ENCODE measurements around the gene PKP1. TPM values are rescaled to one million over a fixed set of nuclear protein-coding genes. Genes with fewer than 3 reads are reported as not detected.

Gene PKP1
- polyA plus RNA-seq, 1 experiment: 0.05 TPM

- Histone ChIP-seq H3K27me3 (ENCODE audit: control insufficient read depth, insufficient read depth, low read length) (peaks cover 5% of the 10 kb centered on the region), H3K36me3 (ENCODE audit: control insufficient read depth, insufficient read depth, low read length) (no peaks in the 10 kb centered on the region), H3K4me3 (ENCODE audit: low read depth, low read length) (no peak overlapping the region)
- no peak for TF ChIP-seq CTCF (IDR thresholded peaks at IDR 0.05; ENCODE audit: insufficient read depth, low read depth, low read length)
- no peak for DNase-seq (ENCODE audit: low read depth)
- ChIA-PET CTCF (interaction anchor here (1.8 to 5.7 kb wide), 2 partner anchors 19 to 73 kb away, joined by 5 to 43 read pairs; no protein-coding TSS in a partner anchor), POLR2A (no interaction called here)
Observed at GRCh38 chr1:201327687-201328240, 44.5 kb downstream of the PKP1 start.

GRCh38 chr1:201328576-201328975, 45.3 kb downstream of the PKP1 start:
- TF ChIP-seq CTCF (IDR thresholded peaks at IDR 0.05; ENCODE audit: insufficient read depth, low read depth, low read length): no peak
- no peak overlapping the region for H3K4me3 ChIP-seq (ENCODE audit: low read depth, low read length)
- H3K36me3 ChIP-seq (ENCODE audit: control insufficient read depth, insufficient read depth, low read length): no peaks in the 10 kb centered on the region
- ChIA-PET POLR2A (no interaction called here), CTCF (interaction anchor here (5.7 kb wide), 1 partner anchor 18 kb away, joined by 43 read pairs; no protein-coding TSS in a partner anchor)
- no peak for DNase-seq (ENCODE audit: low read depth)
- H3K27me3 ChIP-seq (ENCODE audit: control insufficient read depth, insufficient read depth, low read length): peaks cover 7% of the 10 kb centered on the region

- no peak for DNase-seq (ENCODE audit: low read depth)
- Histone ChIP-seq H3K4me3 (ENCODE audit: low read depth, low read length) (no peak overlapping the region), H3K36me3 (ENCODE audit: control insufficient read depth, insufficient read depth, low read length) (no peaks in the 10 kb centered on the region), H3K27me3 (ENCODE audit: control insufficient read depth, insufficient read depth, low read length) (peaks cover 9% of the 10 kb centered on the region)
- ChIA-PET POLR2A (no interaction called here), CTCF (interaction anchor here (0.7 to 5.7 kb wide), 3 partner anchors 17 to 273 kb away, joined by 3 to 43 read pairs (median 8); no protein-coding TSS in a partner anchor)
- TF ChIP-seq CTCF (IDR thresholded peaks at IDR 0.05; ENCODE audit: insufficient read depth, low read depth, low read length): no peak
Observed at GRCh38 chr1:201329286-201329685, 46.0 kb downstream of the PKP1 start.

- ChIA-PET CTCF (interaction anchor here (0.7 to 5.7 kb wide), 3 partner anchors 17 to 274 kb away, joined by 3 to 43 read pairs (median 8); no protein-coding TSS in a partner anchor), POLR2A (no interaction called here)
- H3K4me3 ChIP-seq (ENCODE audit: low read depth, low read length): no peak overlapping the region
- H3K27me3 ChIP-seq (ENCODE audit: control insufficient read depth, insufficient read depth, low read length): peaks cover 7% of the 10 kb centered on the region
- H3K36me3 ChIP-seq (ENCODE audit: control insufficient read depth, insufficient read depth, low read length): no peaks in the 10 kb centered on the region
- TF ChIP-seq CTCF (IDR thresholded peaks at IDR 0.05; ENCODE audit: insufficient read depth, low read depth, low read length): no peak
- DNase-seq (ENCODE audit: low read depth): no peak
Observed at GRCh38 chr1:201329801-201330200, 46.5 kb downstream of the PKP1 start.

GRCh38 chr1:201330541-201330940, 47.2 kb downstream of the PKP1 start:
- Histone ChIP-seq H3K36me3 (ENCODE audit: control insufficient read depth, insufficient read depth, low read length) (no peaks in the 10 kb centered on the region), H3K27me3 (ENCODE audit: control insufficient read depth, insufficient read depth, low read length) (peaks cover 7% of the 10 kb centered on the region; the same call in 1 of the 2 replicates), H3K4me3 (ENCODE audit: low read depth, low read length) (no peak overlapping the region)
- POLR2A ChIA-PET: no interaction called here
- CTCF ChIA-PET: interaction anchor here (2.1 to 5.7 kb wide), 2 partner anchors 16 to 76 kb away, joined by 8 to 43 read pairs; no protein-coding TSS in a partner anchor
- TF ChIP-seq CTCF (IDR thresholded peaks at IDR 0.05; ENCODE audit: insufficient read depth, low read depth, low read length): no peak
- no peak for DNase-seq (ENCODE audit: low read depth)

Measured in BJ (cell line).